ENCODE results near the gene CNN2. TPM values are rescaled to one million over a fixed set of nuclear protein-coding genes. Genes with fewer than 3 reads are reported as not detected.
A peak's percentile ranks its signal among the peaks of the same experiment; 100 is the strongest.

Gene CNN2
- total and polyA plus RNA-seq, 2 of the 13 experiments (the other 11 are each of a cell fraction or from before 2014, with no cell fraction given), result 63.6 to 70.0 TPM

DNA sequence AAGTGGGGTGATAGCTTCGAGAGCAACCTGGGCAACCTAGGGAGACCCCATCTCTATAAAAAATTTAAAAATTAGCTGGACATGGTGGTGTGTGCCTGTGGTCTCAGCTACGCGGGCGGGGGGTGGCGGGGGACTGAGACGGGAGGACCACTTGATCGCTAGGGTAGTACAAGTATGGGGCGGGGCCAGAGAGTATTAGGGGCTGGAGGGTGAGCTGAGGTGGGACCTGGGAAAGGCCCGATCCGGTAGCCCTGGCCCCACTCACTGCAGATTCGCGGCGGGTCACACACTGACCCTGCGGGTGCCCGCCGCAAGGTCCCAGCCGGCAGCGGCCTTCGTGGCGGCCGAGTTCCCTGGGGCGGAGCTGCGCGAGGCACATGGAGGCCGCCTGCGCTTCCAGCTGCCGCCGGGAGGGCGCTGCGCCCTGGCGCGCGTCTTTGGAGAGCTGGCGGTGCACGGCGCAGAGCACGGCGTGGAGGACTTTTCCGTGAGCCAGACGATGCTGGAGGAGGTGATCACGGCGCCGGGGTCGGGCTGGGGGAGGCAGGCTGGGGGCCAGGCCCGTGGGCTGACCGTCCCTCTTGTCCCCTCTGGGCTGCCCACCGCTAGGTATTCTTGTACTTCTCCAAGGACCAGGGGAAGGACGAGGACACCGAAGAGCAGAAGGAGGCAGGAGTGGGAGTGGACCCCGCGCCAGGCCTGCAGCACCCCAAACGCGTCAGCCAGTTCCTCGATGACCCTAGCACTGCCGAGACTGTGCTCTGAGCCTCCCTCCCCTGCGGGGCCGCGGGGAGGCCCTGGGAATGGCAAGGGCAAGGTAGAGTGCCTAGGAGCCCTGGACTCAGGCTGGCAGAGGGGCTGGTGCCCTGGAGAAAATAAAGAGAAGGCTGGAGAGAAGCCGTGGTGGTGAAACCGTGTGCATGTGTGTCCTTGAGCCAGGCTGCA, 38.5 kb downstream of the CNN2 start (continued):
- TF ChIP-seq JUNB (CRISPR knock-in tag; IDR thresholded peaks at IDR 0.05; ENCODE audit: borderline replicate concordance) (no peak), HDAC2 (CRISPR knock-in tag; IDR thresholded peaks at IDR 0.05) (peak; percentile 40; the same call in 1 of the 2 replicates), IKZF4 (CRISPR knock-in tag; IDR thresholded peaks at IDR 0.05; ENCODE audit: borderline replicate concordance, low read depth, not compliant biosample characterization) (peak; percentile 62), SMARCC2 (IDR thresholded peaks at IDR 0.05) (no peak), SATB2 (CRISPR knock-in tag; IDR thresholded peaks at IDR 0.05) (no peak), SPEN (CRISPR knock-in tag; IDR thresholded peaks at IDR 0.05; ENCODE audit: low read depth) (peak; percentile 54), IRX3 (CRISPR knock-in tag; IDR thresholded peaks at IDR 0.05; ENCODE audit: borderline replicate concordance, low read depth) (no peak), HOXA9 (CRISPR knock-in tag; IDR thresholded peaks at IDR 0.05; ENCODE audit: borderline replicate concordance) (no peak), HOXA3 (CRISPR knock-in tag; IDR thresholded peaks at IDR 0.05) (peak; percentile 75), ZNF749 (CRISPR knock-in tag; IDR thresholded peaks at IDR 0.05; ENCODE audit: borderline replicate concordance) (0 out of 2 replicates have a peak, but pooled peaks have one; percentile 6), ZNF333 (CRISPR knock-in tag; IDR thresholded peaks at IDR 0.05; ENCODE audit: borderline replicate concordance) (peak; percentile 45; the same call in 1 of the 2 replicates), CBX1 (IDR thresholded peaks at IDR 0.05; ENCODE audit: low read depth) (no peak), ZNF530 (CRISPR knock-in tag; IDR thresholded peaks at IDR 0.05; ENCODE audit: low read depth) (no peak), DR1 (CRISPR knock-in tag; IDR thresholded peaks at IDR 0.05) (no peak), ZNF720 (CRISPR knock-in tag; IDR thresholded peaks at IDR 0.05) (no peak)
- TF ChIP-seq, protein P1, sequence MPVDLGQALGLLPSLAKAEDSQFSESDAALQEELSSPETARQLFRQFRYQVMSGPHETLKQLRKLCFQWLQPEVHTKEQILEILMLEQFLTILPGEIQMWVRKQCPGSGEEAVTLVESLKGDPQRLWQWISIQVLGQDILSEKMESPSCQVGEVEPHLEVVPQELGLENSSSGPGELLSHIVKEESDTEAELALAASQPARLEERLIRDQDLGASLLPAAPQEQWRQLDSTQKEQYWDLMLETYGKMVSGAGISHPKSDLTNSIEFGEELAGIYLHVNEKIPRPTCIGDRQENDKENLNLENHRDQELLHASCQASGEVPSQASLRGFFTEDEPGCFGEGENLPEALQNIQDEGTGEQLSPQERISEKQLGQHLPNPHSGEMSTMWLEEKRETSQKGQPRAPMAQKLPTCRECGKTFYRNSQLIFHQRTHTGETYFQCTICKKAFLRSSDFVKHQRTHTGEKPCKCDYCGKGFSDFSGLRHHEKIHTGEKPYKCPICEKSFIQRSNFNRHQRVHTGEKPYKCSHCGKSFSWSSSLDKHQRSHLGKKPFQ (CRISPR knock-in tag; IDR thresholded peaks at IDR 0.05; ENCODE audit: insufficient replicate concordance), result no peak
- TF ChIP-seq, protein P2, sequence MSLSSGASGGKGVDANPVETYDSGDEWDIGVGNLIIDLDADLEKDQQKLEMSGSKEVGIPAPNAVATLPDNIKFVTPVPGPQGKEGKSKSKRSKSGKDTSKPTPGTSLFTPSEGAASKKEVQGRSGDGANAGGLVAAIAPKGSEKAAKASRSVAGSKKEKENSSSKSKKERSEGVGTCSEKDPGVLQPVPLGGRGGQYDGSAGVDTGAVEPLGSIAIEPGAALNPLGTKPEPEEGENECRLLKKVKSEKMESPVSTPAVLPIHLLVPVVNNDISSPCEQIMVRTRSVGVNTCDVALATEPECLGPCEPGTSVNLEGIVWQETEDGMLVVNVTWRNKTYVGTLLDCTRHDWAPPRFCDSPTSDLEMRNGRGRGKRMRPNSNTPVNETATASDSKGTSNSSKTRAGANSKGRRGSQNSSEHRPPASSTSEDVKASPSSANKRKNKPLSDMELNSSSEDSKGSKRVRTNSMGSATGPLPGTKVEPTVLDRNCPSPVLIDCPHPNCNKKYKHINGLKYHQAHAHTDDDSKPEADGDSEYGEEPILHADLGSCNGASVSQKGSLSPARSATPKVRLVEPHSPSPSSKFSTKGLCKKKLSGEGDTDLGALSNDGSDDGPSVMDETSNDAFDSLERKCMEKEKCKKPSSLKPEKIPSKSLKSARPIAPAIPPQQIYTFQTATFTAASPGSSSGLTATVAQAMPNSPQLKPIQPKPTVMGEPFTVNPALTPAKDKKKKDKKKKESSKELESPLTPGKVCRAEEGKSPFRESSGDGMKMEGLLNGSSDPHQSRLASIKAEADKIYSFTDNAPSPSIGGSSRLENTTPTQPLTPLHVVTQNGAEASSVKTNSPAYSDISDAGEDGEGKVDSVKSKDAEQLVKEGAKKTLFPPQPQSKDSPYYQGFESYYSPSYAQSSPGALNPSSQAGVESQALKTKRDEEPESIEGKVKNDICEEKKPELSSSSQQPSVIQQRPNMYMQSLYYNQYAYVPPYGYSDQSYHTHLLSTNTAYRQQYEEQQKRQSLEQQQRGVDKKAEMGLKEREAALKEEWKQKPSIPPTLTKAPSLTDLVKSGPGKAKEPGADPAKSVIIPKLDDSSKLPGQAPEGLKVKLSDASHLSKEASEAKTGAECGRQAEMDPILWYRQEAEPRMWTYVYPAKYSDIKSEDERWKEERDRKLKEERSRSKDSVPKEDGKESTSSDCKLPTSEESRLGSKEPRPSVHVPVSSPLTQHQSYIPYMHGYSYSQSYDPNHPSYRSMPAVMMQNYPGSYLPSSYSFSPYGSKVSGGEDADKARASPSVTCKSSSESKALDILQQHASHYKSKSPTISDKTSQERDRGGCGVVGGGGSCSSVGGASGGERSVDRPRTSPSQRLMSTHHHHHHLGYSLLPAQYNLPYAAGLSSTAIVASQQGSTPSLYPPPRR (CRISPR knock-in tag; IDR thresholded peaks at IDR 0.05; ENCODE audit: borderline replicate concordance), result no peak
- TF ChIP-seq, protein P3, sequence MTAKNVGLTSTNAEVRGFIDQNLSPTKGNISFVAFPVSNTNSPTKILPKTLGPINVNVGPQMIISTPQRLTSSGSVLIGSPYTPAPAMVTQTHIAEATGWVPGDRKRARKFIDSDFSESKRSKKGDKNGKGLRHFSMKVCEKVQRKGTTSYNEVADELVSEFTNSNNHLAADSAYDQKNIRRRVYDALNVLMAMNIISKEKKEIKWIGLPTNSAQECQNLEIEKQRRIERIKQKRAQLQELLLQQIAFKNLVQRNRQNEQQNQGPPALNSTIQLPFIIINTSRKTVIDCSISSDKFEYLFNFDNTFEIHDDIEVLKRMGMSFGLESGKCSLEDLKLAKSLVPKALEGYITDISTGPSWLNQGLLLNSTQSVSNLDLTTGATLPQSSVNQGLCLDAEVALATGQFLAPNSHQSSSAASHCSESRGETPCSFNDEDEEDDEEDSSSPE (CRISPR knock-in tag; IDR thresholded peaks at IDR 0.05), result peak; percentile 70; the same call in 1 of the 2 replicates

Data from HepG2 (cell line).